Tibial artery (tissue), 4 donors: ENCODE results near the gene DGCR2.

Experiments used
- DNase-seq, 2 donors: peaks; one replicate each; pipeline ENCODE4 v3.0.0-alpha.2; 2019
- H3K27ac ChIP-seq, 2 donors: fragments of 200-600 bp; sonication (generic) in 1 of 2; 1 replicate in 1 of 2; 2 replicates in 1 of 2; pipeline ENCODE4 v1.5.1; 2018 to 2019; ENCODE audit warnings: mild to moderate bottlenecking in 1 of 2
- H3K27me3 ChIP-seq, 2 donors: fragments of 200-600 bp; sonication (generic) in 1 of 2; one replicate each; pipeline versions ENCODE4 v1.5.1 to v1.6.0; 2016 to 2019
- H3K36me3 ChIP-seq, 3 donors: fragments of 200-600 bp; sonication (generic) in 2 of 3; one replicate each; pipeline ENCODE4 v1.5.1; 2016 to 2019; ENCODE audit warnings: mild to moderate bottlenecking in 2 of 3
- H3K4me1 ChIP-seq, 4 donors: fragments of 200-600 bp; sonication (generic) in 2 of 4; 1 replicate in 3 of 4; 2 replicates in 1 of 4; pipeline ENCODE4 v1.5.1; 2016 to 2019
- H3K4me3 ChIP-seq, 2 donors: fragments of 200-600 bp; sonication (generic) in 1 of 2; 1 replicate in 1 of 2; 2 replicates in 1 of 2; pipeline ENCODE4 v1.5.1; 2018 to 2019; ENCODE audit warnings: mild to moderate bottlenecking in 2 of 2
- H3K9me3 ChIP-seq, 3 donors: fragments of 200-600 bp; sonication (generic) in 1 of 3; one replicate each; pipeline ENCODE4 v1.5.1; 2016 to 2019
- intact Hi-C: fragments of 100-400 bp; cut with DNase I; formaldehyde crosslinking; loops from one replicate; pipeline ENCODE4 v1.15.0; 2023; ENCODE audit warnings: low total_unique reads
- TF ChIP-seq, protein P1 (sequence below), 2 experiments: fragments of 200-600 bp in 1 of 2; fragments of 450-650 bp in 1 of 2; IDR thresholded peaks; one replicate each; pipeline ENCODE4 v1.5.1; 2017 to 2019; ENCODE audit warnings: antibody characterized with exemption in 2 of 2, mild to moderate bottlenecking in 1 of 2, moderate library complexity in 1 of 2

Gene DGCR2

DNA sequence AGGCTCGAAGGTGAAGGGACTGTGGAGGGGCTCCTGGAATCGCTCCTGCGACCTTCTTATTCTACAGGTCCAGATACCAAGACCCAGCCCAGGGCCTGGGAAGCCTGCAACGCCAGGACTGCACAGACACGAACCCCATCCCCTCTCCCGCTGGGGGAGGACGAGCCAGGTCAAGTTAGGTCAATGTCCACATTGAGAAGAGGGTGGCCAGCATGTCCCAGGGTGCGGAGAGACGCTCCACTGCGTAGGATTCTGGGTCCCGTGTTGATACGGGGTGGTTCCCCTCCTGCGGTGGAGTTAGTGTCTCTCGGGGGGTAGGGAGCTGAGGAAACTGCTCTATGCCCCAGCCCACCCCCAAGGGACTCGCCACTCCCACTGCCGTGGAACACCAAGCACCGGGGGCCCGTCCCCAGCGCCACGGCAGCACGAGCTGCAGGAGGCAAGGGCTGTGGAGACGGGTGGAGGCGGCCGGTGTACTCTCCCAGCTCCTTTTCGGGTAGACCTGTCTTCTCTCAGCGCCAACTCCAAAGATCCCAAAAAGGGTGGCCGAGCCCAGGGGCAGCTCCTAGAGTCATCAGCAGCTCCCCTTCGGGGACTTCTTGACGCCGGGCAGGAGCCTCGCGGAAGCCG is 26.3 kb upstream of the DGCR2 start:
- intact Hi-C loops, result no loop called here
- H3K27me3 ChIP-seq, result peaks cover 5 to 47% of the 10 kb centered on the region in 2 donors
- no peaks in the 10 kb centered on the region for H3K36me3 ChIP-seq
- H3K4me1 ChIP-seq, result peaks cover 0 to 33% (median 18%) of the 10 kb centered on the region in 4 donors
- peak overlapping the region in 1 of 2 donors; percentile 43 for H3K4me3 ChIP-seq
- DNase-seq, result no peak
- H3K9me3 ChIP-seq, result no peaks in the 10 kb centered on the region
- no peak overlapping the region for H3K27ac ChIP-seq
- TF ChIP-seq, protein P1, sequence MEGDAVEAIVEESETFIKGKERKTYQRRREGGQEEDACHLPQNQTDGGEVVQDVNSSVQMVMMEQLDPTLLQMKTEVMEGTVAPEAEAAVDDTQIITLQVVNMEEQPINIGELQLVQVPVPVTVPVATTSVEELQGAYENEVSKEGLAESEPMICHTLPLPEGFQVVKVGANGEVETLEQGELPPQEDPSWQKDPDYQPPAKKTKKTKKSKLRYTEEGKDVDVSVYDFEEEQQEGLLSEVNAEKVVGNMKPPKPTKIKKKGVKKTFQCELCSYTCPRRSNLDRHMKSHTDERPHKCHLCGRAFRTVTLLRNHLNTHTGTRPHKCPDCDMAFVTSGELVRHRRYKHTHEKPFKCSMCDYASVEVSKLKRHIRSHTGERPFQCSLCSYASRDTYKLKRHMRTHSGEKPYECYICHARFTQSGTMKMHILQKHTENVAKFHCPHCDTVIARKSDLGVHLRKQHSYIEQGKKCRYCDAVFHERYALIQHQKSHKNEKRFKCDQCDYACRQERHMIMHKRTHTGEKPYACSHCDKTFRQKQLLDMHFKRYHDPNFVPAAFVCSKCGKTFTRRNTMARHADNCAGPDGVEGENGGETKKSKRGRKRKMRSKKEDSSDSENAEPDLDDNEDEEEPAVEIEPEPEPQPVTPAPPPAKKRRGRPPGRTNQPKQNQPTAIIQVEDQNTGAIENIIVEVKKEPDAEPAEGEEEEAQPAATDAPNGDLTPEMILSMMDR (IDR thresholded peaks at IDR 0.05), result no peak

DNA sequence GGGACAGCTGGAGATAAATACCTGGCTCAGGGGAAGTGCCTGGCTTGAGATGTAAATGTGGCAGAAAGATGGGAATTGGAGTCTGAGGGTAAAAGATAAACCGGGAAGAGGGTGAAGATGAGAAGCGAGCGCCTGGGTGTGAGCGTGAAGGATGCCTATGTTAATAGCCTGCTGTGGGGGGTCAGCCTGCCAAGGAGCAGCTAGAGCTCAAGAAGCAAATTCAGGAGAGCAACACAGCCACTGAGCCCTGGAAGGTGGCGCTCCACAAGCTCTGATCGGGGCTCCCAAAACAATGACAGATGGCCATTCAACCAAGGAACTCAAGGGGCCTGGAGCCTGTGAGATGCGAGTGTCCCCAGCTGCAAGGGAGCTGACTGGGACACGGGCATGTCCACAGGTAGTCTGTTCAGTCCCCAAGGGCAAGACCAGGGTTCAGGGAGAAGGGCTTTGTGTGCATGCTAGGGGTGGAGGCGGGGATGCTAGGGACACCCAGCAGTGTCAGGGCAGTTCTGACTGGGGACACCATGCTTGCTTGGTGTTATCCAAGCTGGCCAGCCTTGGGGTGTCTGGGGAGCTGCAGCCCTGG is 25.1 kb upstream of the DGCR2 start:
- intact Hi-C loops, result no loop called here
- TF ChIP-seq, protein P1 (IDR thresholded peaks at IDR 0.05), result no peak
- no peak overlapping the region for H3K27ac ChIP-seq
- peaks cover 0 to 46% (median 25%) of the 10 kb centered on the region in 4 donors for H3K4me1 ChIP-seq
- no peaks in the 10 kb centered on the region for H3K9me3 ChIP-seq
- DNase-seq, result no peak
- no peak overlapping the region for H3K4me3 ChIP-seq
- H3K27me3 ChIP-seq, result peaks cover 5 to 38% of the 10 kb centered on the region in 2 donors
- peaks cover 0 to 6% (median 4%) of the 10 kb centered on the region in 3 donors for H3K36me3 ChIP-seq

DNA sequence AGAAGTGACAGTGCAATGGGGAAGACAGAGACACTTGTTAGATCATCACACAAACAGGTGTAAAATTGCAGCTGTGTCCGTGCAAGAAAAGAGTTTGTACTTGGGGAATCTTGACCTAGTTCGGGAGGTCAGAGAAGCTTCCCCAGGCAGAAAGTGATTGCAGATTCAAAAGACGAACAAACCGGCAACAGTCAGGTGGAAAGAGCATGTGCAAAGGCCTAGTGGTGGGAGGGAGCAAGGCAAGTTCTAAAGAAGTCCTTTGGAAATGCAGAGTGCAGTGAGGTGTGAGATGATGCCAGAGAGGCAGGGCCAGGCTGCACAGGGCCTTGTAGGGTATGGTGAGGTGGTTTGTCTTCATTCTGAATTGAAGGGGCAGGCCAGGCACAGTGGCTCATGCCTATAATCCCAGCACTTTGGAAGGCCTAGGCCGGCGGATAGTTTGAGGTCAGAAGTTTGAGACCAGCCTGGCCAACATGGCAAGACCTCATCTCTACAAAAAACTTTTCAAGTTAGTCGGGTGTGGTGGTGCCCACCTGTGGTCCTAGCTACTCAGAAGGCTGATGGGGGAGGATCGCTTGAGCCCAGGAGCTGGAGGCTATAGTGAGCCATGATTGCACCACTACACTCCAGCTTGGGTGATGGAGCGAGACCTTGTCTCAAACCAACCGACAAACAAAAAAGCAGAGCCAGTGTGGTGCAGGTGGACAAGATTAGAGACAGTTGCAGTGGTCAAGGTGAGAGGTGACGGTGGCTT is 24.2 kb upstream of the DGCR2 start:
- H3K4me3 ChIP-seq, result no peak overlapping the region
- H3K4me1 ChIP-seq, result peaks cover 0 to 46% (median 25%) of the 10 kb centered on the region in 4 donors
- TF ChIP-seq, protein P1 (IDR thresholded peaks at IDR 0.05), result no peak
- no peaks in the 10 kb centered on the region for H3K9me3 ChIP-seq
- H3K27ac ChIP-seq, result no peak overlapping the region
- peaks cover 5 to 29% of the 10 kb centered on the region in 2 donors for H3K27me3 ChIP-seq
- H3K36me3 ChIP-seq, result peaks cover 2 to 15% (median 13%) of the 10 kb centered on the region in 3 donors
- DNase-seq, result no peak
- intact Hi-C loops, result no loop called here

DNA sequence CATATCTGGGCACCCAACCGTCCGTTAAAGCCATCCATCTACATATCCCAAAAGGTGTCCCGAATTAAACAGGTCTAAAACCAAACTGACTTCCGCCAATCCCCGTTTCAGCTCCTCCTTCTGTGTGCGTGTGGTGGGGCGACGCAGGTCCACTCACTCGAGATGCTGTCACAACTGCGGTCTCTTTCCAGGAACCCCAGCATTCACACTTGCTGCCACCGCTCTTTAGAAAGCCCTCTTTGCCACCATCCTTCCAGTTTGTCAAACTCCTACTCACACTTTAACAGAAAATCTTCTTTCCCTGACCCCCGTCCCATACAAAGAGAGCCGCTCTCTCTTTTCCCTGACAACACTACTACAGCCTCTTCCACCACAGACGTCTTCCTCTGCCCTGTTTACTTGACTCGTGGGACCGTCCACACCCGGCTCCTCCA is 21.8 kb upstream of the DGCR2 start:
- intact Hi-C loops, result loop anchor here (5.0 kb wide), 1 partner anchor 488 kb away; no protein-coding TSS in a partner anchor
- H3K4me3 ChIP-seq, result peak overlapping the region; percentile 75 to 76
- H3K27me3 ChIP-seq, result peaks cover under 1 to 7% of the 10 kb centered on the region in 2 donors
- peaks cover 23 to 39% (median 35%) of the 10 kb centered on the region in 3 donors for H3K36me3 ChIP-seq
- peaks cover 0 to 29% (median 15%) of the 10 kb centered on the region in 4 donors for H3K4me1 ChIP-seq
- peak overlapping the region; percentile 73 to 83 for H3K27ac ChIP-seq
- TF ChIP-seq, protein P1 (IDR thresholded peaks at IDR 0.05), result no peak
- DNase-seq, result no peak
- no peaks in the 10 kb centered on the region for H3K9me3 ChIP-seq

DNA sequence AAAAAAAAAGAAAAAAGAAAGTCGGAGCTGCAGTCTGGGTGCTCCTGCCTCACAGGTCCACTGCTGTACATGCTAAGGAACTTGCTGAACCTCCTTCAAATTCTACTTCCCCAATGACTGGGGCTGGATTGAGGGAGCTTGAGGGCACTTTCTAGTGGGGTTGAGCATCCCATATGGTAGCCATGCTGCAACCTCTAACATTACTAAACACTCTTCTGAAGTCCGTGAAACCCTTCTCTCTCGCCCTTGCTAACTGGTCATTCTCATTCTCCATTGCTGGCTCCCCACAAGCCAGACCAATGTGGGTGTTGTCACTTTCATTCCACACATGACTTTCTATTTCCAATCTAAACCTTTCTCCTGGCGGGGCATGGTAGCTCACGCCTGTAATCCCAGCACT is 21.0 kb upstream of the DGCR2 start:
- TF ChIP-seq, protein P1 (IDR thresholded peaks at IDR 0.05), result no peak
- no peak overlapping the region for H3K4me3 ChIP-seq
- intact Hi-C loops, result loop anchor here (5.0 kb wide), 1 partner anchor 489 kb away; no protein-coding TSS in a partner anchor

More for the DNA sequence above, 21.0 kb upstream of the DGCR2 start:
- no peaks in the 10 kb centered on the region for H3K27me3 ChIP-seq
- H3K27ac ChIP-seq, result no peak overlapping the region
- H3K36me3 ChIP-seq, result peaks cover 31 to 47% (median 43%) of the 10 kb centered on the region in 3 donors
- no peaks in the 10 kb centered on the region for H3K9me3 ChIP-seq
- no peak for DNase-seq
- peaks cover 0 to 24% (median 13%) of the 10 kb centered on the region in 4 donors for H3K4me1 ChIP-seq
